SK-N-SH (cell line): Measurements from ENCODE around the gene RPS10. TPM values are rescaled to one million over a fixed set of nuclear protein-coding genes. Genes with fewer than 3 reads are reported as not detected.

Experiments used
- CTCF ChIA-PET: fragments of 300-600, 350-600 bp; formaldehyde crosslinking; extraction: SDS; loops from one replicate; lab custom pipeline; 2021; lab: Yijun Ruan, JAX
- POLR2A ChIA-PET: fragments of 350-600 bp; sonication (Branson Sonifier 250); formaldehyde crosslinking; extraction: SDS; loops from one replicate; lab custom pipeline; 2020; ENCODE audit warnings: antibody characterized with exemption, inconsistent platforms; lab: Yijun Ruan, JAX
- DNase-seq: peaks from one replicate; pipeline ENCODE4 v3.0.0; 2012
- H2AFZ ChIP-seq: fragments of 200-600 bp; sonication (generic); 2 replicates; pipeline ENCODE4 v1.8.1; 2016; ENCODE audit warnings: antibody characterized with exemption, mild to moderate bottlenecking, low read depth
- H3F3A ChIP-seq: fragments of 200-600 bp; sonication (generic); replicated peaks from 2 replicates; pipeline ENCODE3; 2016; ENCODE audit warnings: antibody characterized with exemption, mild to moderate bottlenecking; ENCODE audit not compliant: insufficient read depth
- H3K27ac ChIP-seq, 2 experiments: fragments of 200-500 bp in 1 of 2; fragments of 200-600 bp in 1 of 2; sonication (Bioruptor generic) in 1 of 2; sonication (generic), shearing (Covaris generic) in 1 of 2; 2 replicates each; pipeline versions ENCODE4 v1.5.1 to v1.6.1; 2014 to 2016; ENCODE audit warnings: low read depth in 2 of 2, inconsistent platforms in 1 of 2, low read length in 1 of 2, mild to moderate bottlenecking in 1 of 2, mixed read lengths in 1 of 2
- H3K27me3 ChIP-seq: fragments of 200-600 bp; sonication (generic), shearing (Covaris generic); 2 replicates; pipeline ENCODE4 v1.6.1; 2016; ENCODE audit warnings: mixed run types; ENCODE audit not compliant: insufficient read depth
- H3K36me3 ChIP-seq, 2 experiments: fragments of 200-500 bp in 1 of 2; fragments of 200-600 bp in 1 of 2; sonication (Bioruptor generic) in 1 of 2; sonication (generic) in 1 of 2; replicated peaks in 1 of 2; 2 replicates each; pipeline versions ENCODE3 to v1.5.1; 2014 to 2016; ENCODE audit warnings: low read length in 1 of 2, mild to moderate bottlenecking in 1 of 2; ENCODE audit not compliant: insufficient read depth in 2 of 2, control insufficient read depth in 1 of 2
- H3K4me1 ChIP-seq, 2 experiments: fragments of 200-500 bp in 1 of 2; fragments of 200-600 bp in 1 of 2; sonication (Bioruptor generic) in 1 of 2; sonication (generic), shearing (Covaris generic) in 1 of 2; 2 replicates each; pipeline versions ENCODE4 v1.5.1 to v1.6.1; 2014 to 2016; ENCODE audit warnings: low read depth in 1 of 2, low read length in 1 of 2, mixed run types in 1 of 2; ENCODE audit not compliant: insufficient read depth in 2 of 2, control insufficient read depth in 1 of 2
- H3K4me2 ChIP-seq: fragments of 200-600 bp; sonication (generic), shearing (Covaris generic); 2 replicates; pipeline ENCODE4 v1.6.1; 2017; ENCODE audit warnings: mixed run types
- H3K4me3 ChIP-seq, 2 experiments: fragments of 200-500 bp in 1 of 2; fragments of 200-600 bp in 1 of 2; sonication (Bioruptor generic) in 1 of 2; sonication (generic), shearing (Covaris generic) in 1 of 2; 2 replicates each; pipeline versions ENCODE4 v1.5.1 to v1.8.1; 2014 to 2016; ENCODE audit warnings: low read depth in 2 of 2, inconsistent platforms in 1 of 2, low read length in 1 of 2, mild to moderate bottlenecking in 1 of 2, mixed read lengths in 1 of 2, moderate library complexity in 1 of 2
- H3K79me2 ChIP-seq: fragments of 200-600 bp; sonication (generic); 2 replicates; pipeline ENCODE4 v1.8.1; 2017; ENCODE audit warnings: mild to moderate bottlenecking; ENCODE audit not compliant: insufficient read depth
- H3K9ac ChIP-seq: fragments of 200-600 bp; sonication (generic); 2 replicates; pipeline ENCODE4 v1.6.1; 2017; ENCODE audit warnings: mixed run types
- H3K9me2 ChIP-seq: fragments of 200-600 bp; sonication (generic); 2 replicates; pipeline ENCODE4 v1.6.1; 2017; ENCODE audit warnings: mixed run types
- H3K9me3 ChIP-seq: fragments of 200-600 bp; sonication (generic); 2 replicates; pipeline ENCODE4 v1.6.1; 2017; ENCODE audit warnings: mixed run types, mild to moderate bottlenecking, moderate library complexity
- H4K20me1 ChIP-seq: fragments of 200-600 bp; sonication (generic); 2 replicates; pipeline ENCODE4 v1.6.1; 2017; ENCODE audit warnings: mild to moderate bottlenecking, mixed run types; ENCODE audit not compliant: insufficient read depth
- CHD2 ChIP-seq: fragments of 150-350 bp; IDR thresholded peaks from 2 replicates; pipeline ENCODE4 v1.6.1; 2018; ENCODE audit warnings: low read length; ENCODE audit not compliant: partially characterized antibody
- CTCF ChIP-seq: fragments of 200-600 bp; sonication (generic); IDR thresholded peaks from 2 replicates; pipeline ENCODE4 v1.6.1; 2017; ENCODE audit warnings: antibody characterized with exemption, mild to moderate bottlenecking, moderate library complexity
- ELF1 ChIP-seq: IDR thresholded peaks from 2 replicates; pipeline ENCODE4 v1.4.0; 2012
- EP300 ChIP-seq, 2 experiments: IDR thresholded peaks; 2 replicates each; pipeline versions ENCODE4 v1.4.0 to v1.6.1; 2012; ENCODE audit warnings: borderline replicate concordance in 1 of 2, low read depth in 1 of 2, low read length in 1 of 2
- FOSL2 ChIP-seq: IDR thresholded peaks from 2 replicates; pipeline ENCODE4 v1.4.0; 2012; ENCODE audit warnings: low read depth, mild to moderate bottlenecking, moderate library complexity, borderline replicate concordance
- FOXJ3 ChIP-seq: sonication (generic); formaldehyde crosslinking; IDR thresholded peaks from 2 replicates; pipeline ENCODE4 v1.5.1; 2020; ENCODE audit warnings: mild to moderate bottlenecking, missing genetic modification reagents
- GABPA ChIP-seq: IDR thresholded peaks from 2 replicates; pipeline ENCODE4 v1.4.0; 2012; ENCODE audit warnings: low read depth, mild to moderate bottlenecking
- IRF3 ChIP-seq: fragments of 150-350 bp; IDR thresholded peaks from 2 replicates; pipeline ENCODE4 v1.6.1; 2016; ENCODE audit warnings: mild to moderate bottlenecking, low read depth, low read length
- MAX ChIP-seq: IDR thresholded peaks from 2 replicates; pipeline ENCODE4 v1.4.0; 2012; ENCODE audit warnings: low read depth
- MXI1 ChIP-seq: IDR thresholded peaks from 2 replicates; pipeline ENCODE4 v1.6.1; 2012; ENCODE audit warnings: mild to moderate bottlenecking, low read depth, low read length, improper control_type of control experiment
- PBX3 ChIP-seq: IDR thresholded peaks from 2 replicates; pipeline ENCODE4; 2012
- RAD21 ChIP-seq: IDR thresholded peaks from 2 replicates; pipeline ENCODE4 v1.6.1; 2012; ENCODE audit warnings: mild to moderate bottlenecking, low read length
- RCOR1 ChIP-seq: fragments of 150-350 bp; IDR thresholded peaks from 2 replicates; pipeline ENCODE4 v1.6.1; 2017; ENCODE audit warnings: antibody characterized with exemption, low read length
- REST ChIP-seq: IDR thresholded peaks from 2 replicates; pipeline ENCODE4 v1.6.1; 2012; ENCODE audit warnings: mild to moderate bottlenecking, low read depth, low read length, moderate library complexity
- RXRA ChIP-seq: IDR thresholded peaks from 2 replicates; pipeline ENCODE4 v1.4.0; 2012; ENCODE audit warnings: low read depth, mild to moderate bottlenecking, borderline replicate concordance
- SMC3 ChIP-seq: IDR thresholded peaks from 2 replicates; pipeline ENCODE4 v1.6.1; 2012; ENCODE audit warnings: low read depth, low read length, improper control_type of control experiment
- TCF12 ChIP-seq: IDR thresholded peaks from 2 replicates; pipeline ENCODE4 v1.4.0; 2012
- USF1 ChIP-seq: IDR thresholded peaks from 2 replicates; pipeline ENCODE4 v1.4.0; 2012; ENCODE audit warnings: low read depth, borderline replicate concordance
- YY1 ChIP-seq: IDR thresholded peaks from 2 replicates; pipeline ENCODE4 v1.4.0; 2012; ENCODE audit warnings: low read depth, mild to moderate bottlenecking
- WGBS: methylation state at CpG from one replicate; pipeline ENCODE4 v1.1.6; 2017; ENCODE audit warnings: low lambda C conversion rate; 5-methylcytosine and 5-hydroxymethylcytosine counted together
- polyA plus RNA-seq, 3 experiments: library from polyadenylated mRNA; depleted of rRNA; stranded (reverse); fragments of >200 nt; gene quantifications; 2 replicates each; pipeline ENCODE4 v1.2.3, GENCODE V29; 2012

Gene RPS10
- polyA plus RNA-seq, 1 of the 3 experiments (the other 2 are of a cell fraction) = 4,475 TPM

- peaks cover 99% of the 10 kb centered on the region for H3K79me2 ChIP-seq
- no peak overlapping the region for H3K27ac ChIP-seq
- TF ChIP-seq REST (no peak), PBX3 (no peak), ELF1 (no peak), GABPA (no peak), SMC3 (no peak), USF1 (no peak), MXI1 (no peak), RXRA (no peak), CHD2 (no peak), IRF3 (no peak), MAX (no peak), RCOR1 (no peak), TCF12 (no peak), FOXJ3 (no peak), YY1 (no peak), FOSL2 (no peak), RAD21 (no peak), CTCF (no peak), EP300 (IDR thresholded peaks at IDR 0.05; ENCODE audit: borderline replicate concordance in 1 of 2, low read depth in 1 of 2, low read length in 1 of 2) (no peak)
- H4K20me1 ChIP-seq = peaks cover 84% of the 10 kb centered on the region
- H3K9me3 ChIP-seq = no peaks in the 10 kb centered on the region
- DNase-seq = no peak
- CTCF ChIA-PET = interaction anchor here (3.3 kb wide), 1 partner anchor 11 kb away, joined by 16 read pairs; the partner anchor contains the start of gene NUDT3
- no peak overlapping the region for H3K4me3 ChIP-seq
- 96% methylated on average over 5 of the region's 5 CpGs for WGBS
- H3K9me2 ChIP-seq = no peaks in the 10 kb centered on the region
- peaks cover 0 to 3% of the 10 kb centered on the region in 2 experiments for H3K36me3 ChIP-seq
- H2AFZ ChIP-seq = no peak overlapping the region
- H3K9ac ChIP-seq = no peak overlapping the region
- H3K4me1 ChIP-seq = no peaks in the 10 kb centered on the region; a peak in 2 of 4 replicates
- POLR2A ChIA-PET = no interaction called here
- H3F3A ChIP-seq = peaks cover 6% of the 10 kb centered on the region
- H3K27me3 ChIP-seq = no peaks in the 10 kb centered on the region
- H3K4me2 ChIP-seq = no peak overlapping the region
Observed at GRCh38 chr6:34381081-34381480, 44.8 kb downstream of the RPS10 start.
